ENCODE results near the gene LLGL2.
"Not testable (repeated sequence)": the region's sequence is repeated elsewhere in the genome, so short reads cannot be mapped to it uniquely, and the experiment has no call there.

The LLGL2 gene

GRCh38 chr17:75524970-75525805 lies at the start of gene LLGL2:
Gene LLGL2 (plus strand): TSS chr17:75525697. CDS start chr17:75543427, 17,730 bp downstream.
- peak; percentile 89 for DNase-seq (ENCODE audit: low read depth, low spot score)

GRCh38 chr17:75475851-75476250 lies 49.6 kb upstream of the LLGL2 start:
- no peak for DNase-seq (ENCODE audit: low read depth, low spot score)

- DNase-seq (ENCODE audit: low read depth, low spot score): no peak
Measured at GRCh38 chr17:75476271-75476671, 49.2 kb upstream of the LLGL2 start.

GRCh38 chr17:75476752-75477489 lies 48.6 kb upstream of the LLGL2 start:
- DNase-seq (ENCODE audit: low read depth, low spot score): no peak

GRCh38 chr17:75477490-75477862 lies 48.0 kb upstream of the LLGL2 start:
- not testable (repeated sequence) for DNase-seq (ENCODE audit: low read depth, low spot score)

GRCh38 chr17:75478508-75478907 lies 47.0 kb upstream of the LLGL2 start:
- DNase-seq (ENCODE audit: low read depth, low spot score): peak; percentile 22

GRCh38 chr17:75480281-75480680 lies 45.2 kb upstream of the LLGL2 start:
- DNase-seq (ENCODE audit: low read depth, low spot score): no peak

- DNase-seq (ENCODE audit: low read depth, low spot score): peak; percentile 33
Measured at GRCh38 chr17:75481194-75482068, 44.1 kb upstream of the LLGL2 start.

GRCh38 chr17:75482098-75482942 lies 43.2 kb upstream of the LLGL2 start:
- no peak for DNase-seq (ENCODE audit: low read depth, low spot score)

GRCh38 chr17:75485688-75486087 lies 39.8 kb upstream of the LLGL2 start:
- no peak for DNase-seq (ENCODE audit: low read depth, low spot score)

GRCh38 chr17:75486151-75486550 lies 39.3 kb upstream of the LLGL2 start:
- no peak for DNase-seq (ENCODE audit: low read depth, low spot score)

GRCh38 chr17:75486951-75487350 lies 38.5 kb upstream of the LLGL2 start:
- no peak for DNase-seq (ENCODE audit: low read depth, low spot score)

GRCh38 chr17:75487351-75488070 lies 38.0 kb upstream of the LLGL2 start:
- no peak for DNase-seq (ENCODE audit: low read depth, low spot score)

GRCh38 chr17:75488693-75489510 lies 36.6 kb upstream of the LLGL2 start:
- DNase-seq (ENCODE audit: low read depth, low spot score): no peak

- no peak for DNase-seq (ENCODE audit: low read depth, low spot score)
Measured at GRCh38 chr17:75489511-75489955, 36.0 kb upstream of the LLGL2 start.

- no peak for DNase-seq (ENCODE audit: low read depth, low spot score)
Measured at GRCh38 chr17:75490173-75490743, 35.2 kb upstream of the LLGL2 start.

GRCh38 chr17:75490953-75491649 lies 34.4 kb upstream of the LLGL2 start:
- no peak for DNase-seq (ENCODE audit: low read depth, low spot score)

GRCh38 chr17:75491680-75492079 lies 33.8 kb upstream of the LLGL2 start:
- DNase-seq (ENCODE audit: low read depth, low spot score): no peak

All from ELF-1 (cell line).